GM18517 (cell line): ENCODE measurements around the gene CSF3.

Experiments
- ATAC-seq: cut with Tn5 transposase; IDR thresholded peaks from one replicate; pipeline ENCODE4 v1.9.1; 2021; ENCODE audit warnings: mild to moderate bottlenecking, moderate library complexity; ENCODE audit not compliant: unreplicated experiment

Gene CSF3

GRCh38 chr17:40015005-40015997 lies at the start of gene CSF3:
Gene CSF3 (plus strand): TSS chr17:40015440. CDS start chr17:40015475, 35 bp downstream.
- no peak for ATAC-seq

- ATAC-seq, result no peak
These were observed 48.5 kb upstream of the CSF3 start for GRCh38 chr17:39966771-39967170.

GRCh38 chr17:39968761-39969160 lies 46.5 kb upstream of the CSF3 start:
- ATAC-seq, result no peak

GRCh38 chr17:39969375-39969774 lies 45.9 kb upstream of the CSF3 start:
- no peak for ATAC-seq

GRCh38 chr17:39970157-39970692 lies 45.0 kb upstream of the CSF3 start:
- no peak for ATAC-seq

- no peak for ATAC-seq
These were observed 44.1 kb upstream of the CSF3 start for GRCh38 chr17:39971076-39971603.

- ATAC-seq, result no peak
These were observed 43.0 kb upstream of the CSF3 start for GRCh38 chr17:39972271-39972670.

GRCh38 chr17:39973496-39973895 lies 41.7 kb upstream of the CSF3 start:
- ATAC-seq, result no peak

GRCh38 chr17:39974433-39974832 lies 40.8 kb upstream of the CSF3 start:
- ATAC-seq, result no peak

- no peak for ATAC-seq
These were observed 39.4 kb upstream of the CSF3 start for GRCh38 chr17:39975801-39976200.

- ATAC-seq, result no peak
These were observed 36.1 kb upstream of the CSF3 start for GRCh38 chr17:39979016-39979670.

GRCh38 chr17:39979893-39980350 lies 35.3 kb upstream of the CSF3 start:
- ATAC-seq, result peak; percentile 12

GRCh38 chr17:39980351-39981206 lies 34.7 kb upstream of the CSF3 start, which contains the start of gene PSMD3:
Gene PSMD3 (plus strand): TSS chr17:39980807. CDS start chr17:39980971, 164 bp downstream.
- ATAC-seq, result peak; percentile 94

- no peak for ATAC-seq
These were observed 34.0 kb upstream of the CSF3 start for GRCh38 chr17:39981207-39981741.

GRCh38 chr17:39981766-39982375 lies 33.4 kb upstream of the CSF3 start:
- no peak for ATAC-seq

GRCh38 chr17:39988206-39988810 lies 26.9 kb upstream of the CSF3 start:
- ATAC-seq, result no peak

- no peak for ATAC-seq
These were observed 20.8 kb upstream of the CSF3 start for GRCh38 chr17:39994448-39994847.

GRCh38 chr17:39995438-39995837 lies 19.8 kb upstream of the CSF3 start:
- no peak for ATAC-seq

GRCh38 chr17:39996162-39996561 lies 19.1 kb upstream of the CSF3 start:
- no peak for ATAC-seq
